ENCODE measurements around the gene HTT. TPM values are rescaled to one million over a fixed set of nuclear protein-coding genes. Genes with fewer than 3 reads are reported as not detected.

The HTT gene
- total RNA-seq, 1 donor from 2014 or later, result 82.8 TPM

GRCh38 chr4:3200423-3201090, 126.1 kb downstream of the HTT start:
- Mint-ChIP-seq H3K27me3 (no peaks in the 10 kb centered on the region), H3K36me3 (ENCODE audit: insufficient read depth) (peaks cover 5% of the 10 kb centered on the region), H3K9me3 (ENCODE audit: low read depth) (no peaks in the 10 kb centered on the region), H3K4me3 (ENCODE audit: low read depth) (no peak overlapping the region), H3K4me1 (ENCODE audit: low read depth) (no peaks in the 10 kb centered on the region), H3K27ac (no peak overlapping the region)
- TF ChIP-seq, protein P1, sequence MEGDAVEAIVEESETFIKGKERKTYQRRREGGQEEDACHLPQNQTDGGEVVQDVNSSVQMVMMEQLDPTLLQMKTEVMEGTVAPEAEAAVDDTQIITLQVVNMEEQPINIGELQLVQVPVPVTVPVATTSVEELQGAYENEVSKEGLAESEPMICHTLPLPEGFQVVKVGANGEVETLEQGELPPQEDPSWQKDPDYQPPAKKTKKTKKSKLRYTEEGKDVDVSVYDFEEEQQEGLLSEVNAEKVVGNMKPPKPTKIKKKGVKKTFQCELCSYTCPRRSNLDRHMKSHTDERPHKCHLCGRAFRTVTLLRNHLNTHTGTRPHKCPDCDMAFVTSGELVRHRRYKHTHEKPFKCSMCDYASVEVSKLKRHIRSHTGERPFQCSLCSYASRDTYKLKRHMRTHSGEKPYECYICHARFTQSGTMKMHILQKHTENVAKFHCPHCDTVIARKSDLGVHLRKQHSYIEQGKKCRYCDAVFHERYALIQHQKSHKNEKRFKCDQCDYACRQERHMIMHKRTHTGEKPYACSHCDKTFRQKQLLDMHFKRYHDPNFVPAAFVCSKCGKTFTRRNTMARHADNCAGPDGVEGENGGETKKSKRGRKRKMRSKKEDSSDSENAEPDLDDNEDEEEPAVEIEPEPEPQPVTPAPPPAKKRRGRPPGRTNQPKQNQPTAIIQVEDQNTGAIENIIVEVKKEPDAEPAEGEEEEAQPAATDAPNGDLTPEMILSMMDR (IDR thresholded peaks at IDR 0.05; ENCODE audit: unreplicated experiment), result no peak
- no peak for DNase-seq (ENCODE audit: low spot score, unreplicated experiment)

- no peaks in the 10 kb centered on the region for H3K9me3 Mint-ChIP-seq (ENCODE audit: low read depth)
- TF ChIP-seq, protein P1 (IDR thresholded peaks at IDR 0.05; ENCODE audit: unreplicated experiment), result no peak
Measured at GRCh38 chr4:3201718-3202702, 127.5 kb downstream of the HTT start.

DNA sequence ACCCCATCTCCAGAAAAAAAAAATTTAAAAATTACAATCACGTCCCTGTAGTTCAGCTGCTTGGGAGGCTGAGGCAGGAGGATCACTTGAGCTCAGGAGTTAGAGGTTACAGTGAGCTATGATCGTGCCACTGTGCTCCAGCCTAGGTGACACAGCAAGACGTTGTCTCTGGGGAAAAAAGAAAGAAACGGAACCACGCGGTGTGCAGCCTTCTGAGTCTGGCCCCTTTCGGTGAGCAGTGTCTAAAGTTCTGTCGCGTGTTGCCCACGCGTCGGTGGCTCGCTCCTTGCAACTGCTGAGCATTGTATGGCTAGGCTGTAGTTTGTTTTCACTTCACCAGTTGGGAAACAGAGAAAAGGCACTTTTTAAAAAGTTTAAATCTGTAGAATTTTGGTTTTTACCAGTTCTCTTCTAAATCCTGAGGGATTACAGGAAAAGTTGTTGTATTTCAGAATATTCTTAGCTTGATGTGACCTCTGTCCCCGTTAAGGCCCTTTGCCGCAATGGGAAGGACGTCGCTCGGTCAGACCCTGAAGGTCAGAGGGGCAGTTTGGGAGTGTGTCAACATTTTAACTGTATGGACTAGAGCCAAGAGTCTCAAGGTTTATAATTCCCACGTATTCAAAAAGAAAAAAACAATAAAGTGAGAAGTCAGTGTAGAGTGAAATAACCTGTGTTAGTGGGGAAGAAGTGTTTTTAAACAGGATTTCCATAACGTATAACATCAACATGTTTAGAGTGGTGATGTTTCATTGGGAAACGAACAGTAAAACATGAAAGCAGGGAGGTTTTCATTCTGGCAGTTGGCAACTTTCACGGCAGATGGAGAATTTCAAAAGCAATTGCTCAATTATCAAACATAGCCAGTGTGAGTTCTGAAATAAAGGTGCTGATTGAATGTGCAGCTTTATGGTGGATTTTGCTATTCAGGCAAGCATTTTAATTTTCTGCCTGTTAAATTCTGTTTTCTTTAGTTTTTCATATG, 128.6 kb downstream of the HTT start:
- Mint-ChIP-seq H3K36me3 (ENCODE audit: insufficient read depth) (peaks cover 5% of the 10 kb centered on the region), H3K4me3 (ENCODE audit: low read depth) (no peak overlapping the region), H3K9me3 (ENCODE audit: low read depth) (no peaks in the 10 kb centered on the region), H3K4me1 (ENCODE audit: low read depth) (peaks cover 11% of the 10 kb centered on the region), H3K27me3 (no peaks in the 10 kb centered on the region), H3K27ac (peak overlapping the region; percentile 24)
- no peak for DNase-seq (ENCODE audit: low spot score, unreplicated experiment)
- TF ChIP-seq, protein P1 (IDR thresholded peaks at IDR 0.05; ENCODE audit: unreplicated experiment), result no peak

More at GRCh38 chr4:3201718-3202702, 127.5 kb downstream of the HTT start:
- Mint-ChIP-seq H3K27ac (no peak overlapping the region), H3K27me3 (no peaks in the 10 kb centered on the region), H3K36me3 (ENCODE audit: insufficient read depth) (peaks cover 9% of the 10 kb centered on the region), H3K4me3 (ENCODE audit: low read depth) (no peak overlapping the region), H3K4me1 (ENCODE audit: low read depth) (peaks cover 2% of the 10 kb centered on the region)
- no peak for DNase-seq (ENCODE audit: low spot score, unreplicated experiment)

- peak overlapping the region; percentile 22 for H3K27ac Mint-ChIP-seq
- peaks cover 11% of the 10 kb centered on the region for H3K4me1 Mint-ChIP-seq (ENCODE audit: low read depth)
- peaks cover 9% of the 10 kb centered on the region for H3K36me3 Mint-ChIP-seq (ENCODE audit: insufficient read depth)
- TF ChIP-seq, protein P1 (IDR thresholded peaks at IDR 0.05; ENCODE audit: unreplicated experiment), result no peak
- DNase-seq (ENCODE audit: low spot score, unreplicated experiment), result no peak
- no peaks in the 10 kb centered on the region for H3K9me3 Mint-ChIP-seq (ENCODE audit: low read depth)
- H3K4me3 Mint-ChIP-seq (ENCODE audit: low read depth), result no peak overlapping the region
- H3K27me3 Mint-ChIP-seq, result no peaks in the 10 kb centered on the region
Measured at GRCh38 chr4:3203971-3204431, 129.5 kb downstream of the HTT start.

Measured in progenitor cell of endocrine pancreas (in vitro differentiated cells).